GM21367 (cell line): ENCODE measurements around the gene TMEM138.

Experiments used
- ATAC-seq: cut with Tn5 transposase; IDR thresholded peaks from one replicate; pipeline ENCODE4 v1.9.1; 2021; ENCODE audit not compliant: unreplicated experiment

TMEM138 gene

DNA sequence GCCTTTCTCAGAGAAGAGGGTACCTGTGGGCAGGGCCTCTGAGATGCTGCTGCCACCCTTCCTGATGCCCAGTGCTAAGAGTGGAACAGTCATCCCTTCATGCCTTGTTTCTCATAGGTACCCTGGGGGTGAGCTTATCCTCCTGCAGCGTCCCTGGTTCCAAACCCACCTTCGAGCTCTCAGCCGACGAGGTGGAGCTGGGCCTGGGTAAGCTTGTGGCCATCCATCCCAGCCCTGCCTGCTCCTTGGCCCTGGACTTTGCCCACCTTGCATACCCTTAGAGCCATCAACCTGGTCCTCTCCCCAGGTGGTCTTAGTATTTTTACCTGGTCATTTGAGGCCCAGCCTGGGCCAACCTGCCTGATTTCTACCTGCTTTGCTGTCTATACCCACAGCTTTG, 20.5 kb upstream of the TMEM138 start:
- ATAC-seq, result no peak

GRCh38 chr11:61342207-61342803, 19.9 kb upstream of the TMEM138 start:
- ATAC-seq, result no peak

GRCh38 chr11:61343792-61344745, 18.1 kb upstream of the TMEM138 start:
- no peak for ATAC-seq

DNA sequence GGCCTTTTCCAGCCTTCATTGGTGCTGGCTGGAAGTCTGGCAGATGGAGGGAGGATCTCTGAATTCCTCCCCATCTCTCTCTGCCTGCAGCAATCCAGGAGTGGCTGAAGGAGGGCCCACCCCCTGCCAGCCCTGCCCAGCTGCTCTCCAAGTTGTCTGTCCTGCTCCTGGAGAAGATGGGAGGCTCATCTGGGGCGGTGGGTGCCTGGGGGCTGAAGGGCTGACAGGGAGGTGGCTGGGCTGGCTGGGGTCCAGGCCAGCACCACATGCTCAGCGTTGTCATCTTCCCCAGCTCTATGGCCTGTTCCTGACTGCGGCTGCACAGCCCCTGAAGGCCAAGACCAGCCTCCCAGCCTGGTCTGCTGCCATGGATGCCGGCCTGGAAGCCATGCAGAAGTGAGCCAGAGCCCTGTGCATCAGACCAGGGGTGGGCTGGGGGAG, 17.0 kb upstream of the TMEM138 start:
- no peak for ATAC-seq

DNA sequence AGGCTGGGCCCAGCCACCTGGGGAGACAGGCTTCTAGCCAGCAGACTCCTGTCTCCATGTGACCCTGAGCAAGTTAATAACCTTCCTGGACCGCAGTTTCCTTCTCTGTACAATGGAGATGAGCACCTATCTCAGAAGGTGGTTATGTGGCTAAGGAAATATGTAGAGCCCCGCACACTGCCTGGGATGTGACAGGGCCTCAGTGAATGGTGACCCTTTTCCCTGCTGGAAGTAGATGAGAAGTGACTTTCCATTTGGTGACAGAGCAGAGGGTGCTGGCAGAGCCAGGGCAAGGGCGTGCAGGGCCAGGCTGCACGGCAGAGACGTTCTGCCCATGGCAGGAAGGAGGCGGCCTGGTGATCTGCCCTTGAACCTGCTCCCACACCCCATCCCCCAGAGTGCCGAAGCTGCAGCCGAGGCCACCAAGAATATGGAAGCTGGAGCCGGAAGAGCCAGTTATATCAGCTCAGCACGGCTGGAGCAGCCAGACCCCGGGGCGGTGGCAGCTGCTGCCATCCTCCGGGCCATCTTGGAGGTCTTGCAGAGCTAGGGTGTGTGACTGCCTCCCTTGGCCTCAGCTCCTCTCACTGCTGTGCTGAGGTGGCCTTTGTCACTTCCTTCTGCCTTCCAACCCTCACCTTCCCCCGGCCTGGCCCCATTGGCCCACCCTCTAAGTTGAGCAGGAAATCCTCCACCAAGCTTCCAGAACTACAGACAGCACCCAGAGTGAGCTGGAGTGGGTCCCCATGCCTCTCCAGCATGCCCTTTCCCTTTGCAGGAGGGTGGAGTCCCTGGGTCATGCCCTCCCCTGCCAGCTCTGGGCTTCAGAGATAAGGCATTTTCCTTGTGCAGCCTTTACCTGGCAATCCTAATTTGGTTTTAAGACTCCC, 16.0 kb upstream of the TMEM138 start:
- no peak for ATAC-seq

GRCh38 chr11:61347916-61348461, 14.2 kb upstream of the TMEM138 start:
- ATAC-seq, result no peak

DNA sequence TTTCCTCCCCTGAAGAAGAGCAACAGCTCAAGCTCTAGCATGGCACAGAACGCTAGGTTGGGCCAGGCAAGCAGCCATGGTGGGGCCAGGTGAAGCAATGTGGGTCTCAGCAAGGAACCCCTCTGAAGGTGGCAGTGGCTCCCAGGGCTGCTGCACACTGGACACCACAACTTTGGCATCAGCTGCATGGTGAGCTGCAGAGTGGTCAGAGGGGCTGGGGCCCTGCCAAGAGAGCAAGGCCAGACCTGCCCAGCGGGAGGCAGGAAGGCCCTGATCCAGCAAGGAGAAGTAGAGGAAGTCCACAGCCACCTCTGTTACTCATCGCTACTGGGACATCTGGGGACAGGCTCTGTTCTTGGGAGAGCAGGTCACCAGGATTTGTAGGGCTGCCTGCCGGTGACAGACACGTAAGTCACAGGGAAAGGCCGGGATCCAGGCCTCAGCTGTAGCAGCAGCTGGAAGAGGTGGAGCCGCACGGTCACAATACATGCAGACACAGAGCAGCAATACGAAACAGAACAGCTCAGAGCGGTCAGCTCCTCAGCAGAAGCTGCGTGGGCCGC, 12.9 kb upstream of the TMEM138 start:
- ATAC-seq, result no peak

GRCh38 chr11:61349916-61350315, 12.3 kb upstream of the TMEM138 start:
- no peak for ATAC-seq

DNA sequence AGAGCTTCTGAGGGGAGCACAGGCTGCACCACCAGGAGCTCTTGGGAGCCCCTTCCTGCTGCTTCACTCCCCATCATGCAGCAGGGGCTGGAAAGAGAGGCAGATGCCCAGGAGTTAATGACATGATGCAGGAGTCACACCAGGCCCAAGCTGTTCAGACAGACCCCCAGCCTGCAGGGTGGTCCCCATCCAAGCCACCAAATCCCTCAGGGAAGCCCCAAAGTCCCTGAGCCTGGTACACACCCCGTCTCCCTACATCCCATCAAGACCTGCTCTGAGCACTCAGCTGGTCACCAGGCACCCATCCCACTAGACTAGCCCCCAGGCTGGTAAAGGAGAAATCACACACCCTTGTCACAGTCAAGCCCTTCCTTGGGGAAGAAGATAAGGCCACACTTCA, 11.8 kb upstream of the TMEM138 start:
- ATAC-seq, result no peak

GRCh38 chr11:61350803-61351202, 11.4 kb upstream of the TMEM138 start:
- no peak for ATAC-seq

GRCh38 chr11:61352038-61352437, 10.1 kb upstream of the TMEM138 start:
- ATAC-seq, result no peak

DNA sequence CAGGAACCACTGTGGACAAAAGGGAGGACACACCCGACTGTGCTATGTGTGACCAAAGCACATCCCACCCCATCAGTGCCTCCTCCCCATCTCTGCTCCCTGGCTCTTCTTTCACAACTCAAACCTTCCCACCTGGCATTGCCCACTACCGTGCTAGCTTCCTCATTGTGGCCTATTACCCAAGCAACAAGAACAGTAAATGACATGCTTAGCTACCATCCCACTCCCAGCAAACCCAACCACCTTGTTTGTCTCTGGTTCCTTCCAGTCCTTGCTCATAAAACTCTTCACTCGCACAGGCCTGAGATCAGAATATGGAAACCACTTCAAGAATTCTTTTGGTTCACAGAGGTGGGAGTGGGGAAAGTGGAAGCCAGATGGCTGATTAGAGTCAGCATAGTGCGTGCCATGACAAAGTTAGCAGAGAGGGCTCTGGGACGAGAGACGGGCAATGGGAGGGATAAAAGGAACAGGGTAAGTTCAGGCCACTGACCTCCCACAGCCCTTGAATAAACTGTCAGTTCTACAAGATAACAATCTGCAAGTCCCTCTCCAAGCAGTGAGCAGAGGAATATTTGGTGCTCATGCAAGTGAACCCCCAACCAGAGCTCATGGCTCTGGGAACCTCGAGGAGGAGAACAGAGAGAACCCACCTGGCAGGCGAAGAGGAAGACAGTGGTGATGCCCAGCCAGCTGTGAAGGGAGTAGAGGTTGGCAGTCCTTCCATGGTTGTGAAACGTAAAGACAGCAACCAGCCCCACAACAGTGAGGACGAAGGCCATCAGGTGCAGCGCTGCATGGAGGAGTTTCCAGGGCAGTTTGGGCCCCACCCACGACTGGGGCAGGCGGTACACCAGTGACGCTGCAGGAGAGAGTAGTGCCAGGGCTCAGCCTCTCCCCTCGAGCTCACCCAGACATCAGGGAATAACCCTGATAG, 8.8 kb upstream of the TMEM138 start:
- no peak for ATAC-seq

GRCh38 chr11:61354208-61354607, 8.0 kb upstream of the TMEM138 start:
- ATAC-seq, result no peak

- ATAC-seq, result no peak
Observed at GRCh38 chr11:61356706-61357105, 5.5 kb upstream of the TMEM138 start.

DNA sequence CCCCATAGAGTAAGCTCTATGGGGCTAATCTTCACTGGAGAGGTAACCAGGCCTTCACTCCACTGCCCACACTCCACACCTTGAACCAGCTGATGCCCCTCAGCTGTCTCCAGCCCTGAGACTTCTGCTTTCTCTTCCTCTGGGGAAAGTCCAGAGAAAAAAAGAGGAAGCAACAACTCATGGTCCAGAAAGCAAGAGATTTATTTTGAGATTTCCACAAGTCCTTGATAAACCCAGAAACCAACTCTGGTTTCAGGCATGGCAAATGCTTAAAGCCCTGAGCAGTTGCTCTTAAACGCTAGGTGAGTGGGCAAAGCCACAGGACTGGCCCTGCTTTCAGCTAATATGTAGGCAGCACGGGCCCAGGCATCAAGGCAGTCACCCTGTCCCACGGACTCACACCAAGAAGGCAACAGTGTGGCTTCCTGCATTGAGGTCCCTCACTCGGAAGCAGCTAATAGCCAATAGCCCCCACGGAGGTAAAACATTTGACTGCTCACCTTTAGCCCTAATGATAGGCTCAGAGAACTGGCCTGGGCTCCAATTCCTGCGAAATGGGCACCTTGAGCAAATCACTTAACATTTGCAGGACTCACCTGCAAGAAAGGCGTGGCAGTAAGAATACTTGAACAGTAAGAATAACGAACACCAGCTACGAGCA, 4.8 kb upstream of the TMEM138 start:
- ATAC-seq, result peak; percentile 32

DNA sequence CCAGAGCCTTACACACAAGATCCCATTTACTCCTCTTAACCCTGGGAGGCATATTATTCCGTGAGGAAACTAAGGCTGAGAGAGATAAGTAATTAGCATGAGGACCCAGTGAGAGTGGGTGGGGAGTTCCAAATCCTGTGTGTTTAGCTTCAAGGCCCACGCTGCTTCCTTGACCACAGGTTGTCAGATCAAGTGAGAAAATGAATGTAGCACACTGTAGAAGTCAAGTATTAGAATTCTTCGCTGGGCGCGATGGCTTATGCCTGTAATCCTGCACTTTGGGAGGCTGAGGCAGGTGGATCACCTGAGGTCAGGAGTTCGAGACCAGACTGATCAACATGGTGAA, 4.3 kb upstream of the TMEM138 start:
- no peak for ATAC-seq

DNA sequence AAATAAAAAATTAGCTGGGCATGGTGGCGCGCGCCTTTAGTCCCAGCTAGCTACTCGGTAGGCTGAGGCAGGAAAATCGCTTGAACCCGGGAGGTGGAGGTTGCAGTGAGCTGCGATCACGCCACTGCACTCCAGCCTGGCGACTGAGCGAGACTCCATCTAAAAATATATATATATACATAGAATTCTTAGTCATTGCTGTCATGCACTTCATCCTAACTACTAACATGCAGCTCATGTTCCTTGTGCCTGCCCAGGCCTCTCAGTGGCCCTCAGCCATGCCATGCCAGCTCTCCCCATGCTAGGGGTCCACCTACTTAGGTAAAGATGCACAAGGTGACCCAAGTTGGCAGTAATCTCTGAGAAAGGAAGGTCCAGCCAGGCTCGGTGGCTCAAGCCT, 3.6 kb upstream of the TMEM138 start:
- no peak for ATAC-seq

- ATAC-seq, result no peak
Observed at GRCh38 chr11:61359516-61359915, 2.7 kb upstream of the TMEM138 start.

- ATAC-seq, result no peak
Observed at GRCh38 chr11:61361237-61361740, 885 bp upstream of the TMEM138 start.
